SK-N-SH (cell line): Measurements from ENCODE around the gene EFCAB11. TPM values are rescaled to one million over a fixed set of nuclear protein-coding genes. Genes with fewer than 3 reads are reported as not detected.

Source experiments
- CTCF ChIA-PET: fragments of 300-600, 350-600 bp; formaldehyde crosslinking; extraction: SDS; loops from one replicate; lab custom pipeline; 2021; lab: Yijun Ruan, JAX
- POLR2A ChIA-PET: fragments of 350-600 bp; sonication (Branson Sonifier 250); formaldehyde crosslinking; extraction: SDS; loops from one replicate; lab custom pipeline; 2020; ENCODE audit warnings: antibody characterized with exemption, inconsistent platforms; lab: Yijun Ruan, JAX
- DNase-seq: peaks from one replicate; pipeline ENCODE4 v3.0.0; 2012
- H2AFZ ChIP-seq: fragments of 200-600 bp; sonication (generic); 2 replicates; pipeline ENCODE4 v1.8.1; 2016; ENCODE audit warnings: antibody characterized with exemption, mild to moderate bottlenecking, low read depth
- H3F3A ChIP-seq: fragments of 200-600 bp; sonication (generic); replicated peaks from 2 replicates; pipeline ENCODE3; 2016; ENCODE audit warnings: antibody characterized with exemption, mild to moderate bottlenecking; ENCODE audit not compliant: insufficient read depth
- H3K27ac ChIP-seq, 2 experiments: fragments of 200-500 bp in 1 of 2; fragments of 200-600 bp in 1 of 2; sonication (Bioruptor generic) in 1 of 2; sonication (generic), shearing (Covaris generic) in 1 of 2; 2 replicates each; pipeline versions ENCODE4 v1.5.1 to v1.6.1; 2014 to 2016; ENCODE audit warnings: low read depth in 2 of 2, inconsistent platforms in 1 of 2, low read length in 1 of 2, mild to moderate bottlenecking in 1 of 2, mixed read lengths in 1 of 2
- H3K27me3 ChIP-seq: fragments of 200-600 bp; sonication (generic), shearing (Covaris generic); 2 replicates; pipeline ENCODE4 v1.6.1; 2016; ENCODE audit warnings: mixed run types; ENCODE audit not compliant: insufficient read depth
- H3K36me3 ChIP-seq, 2 experiments: fragments of 200-500 bp in 1 of 2; fragments of 200-600 bp in 1 of 2; sonication (Bioruptor generic) in 1 of 2; sonication (generic) in 1 of 2; replicated peaks in 1 of 2; 2 replicates each; pipeline versions ENCODE3 to v1.5.1; 2014 to 2016; ENCODE audit warnings: low read length in 1 of 2, mild to moderate bottlenecking in 1 of 2; ENCODE audit not compliant: insufficient read depth in 2 of 2, control insufficient read depth in 1 of 2
- H3K4me1 ChIP-seq, 2 experiments: fragments of 200-500 bp in 1 of 2; fragments of 200-600 bp in 1 of 2; sonication (Bioruptor generic) in 1 of 2; sonication (generic), shearing (Covaris generic) in 1 of 2; 2 replicates each; pipeline versions ENCODE4 v1.5.1 to v1.6.1; 2014 to 2016; ENCODE audit warnings: low read depth in 1 of 2, low read length in 1 of 2, mixed run types in 1 of 2; ENCODE audit not compliant: insufficient read depth in 2 of 2, control insufficient read depth in 1 of 2
- H3K4me2 ChIP-seq: fragments of 200-600 bp; sonication (generic), shearing (Covaris generic); 2 replicates; pipeline ENCODE4 v1.6.1; 2017; ENCODE audit warnings: mixed run types
- H3K4me3 ChIP-seq, 2 experiments: fragments of 200-500 bp in 1 of 2; fragments of 200-600 bp in 1 of 2; sonication (Bioruptor generic) in 1 of 2; sonication (generic), shearing (Covaris generic) in 1 of 2; 2 replicates each; pipeline versions ENCODE4 v1.5.1 to v1.8.1; 2014 to 2016; ENCODE audit warnings: low read depth in 2 of 2, inconsistent platforms in 1 of 2, low read length in 1 of 2, mild to moderate bottlenecking in 1 of 2, mixed read lengths in 1 of 2, moderate library complexity in 1 of 2
- H3K79me2 ChIP-seq: fragments of 200-600 bp; sonication (generic); 2 replicates; pipeline ENCODE4 v1.8.1; 2017; ENCODE audit warnings: mild to moderate bottlenecking; ENCODE audit not compliant: insufficient read depth
- H3K9ac ChIP-seq: fragments of 200-600 bp; sonication (generic); 2 replicates; pipeline ENCODE4 v1.6.1; 2017; ENCODE audit warnings: mixed run types
- H3K9me2 ChIP-seq: fragments of 200-600 bp; sonication (generic); 2 replicates; pipeline ENCODE4 v1.6.1; 2017; ENCODE audit warnings: mixed run types
- H3K9me3 ChIP-seq: fragments of 200-600 bp; sonication (generic); 2 replicates; pipeline ENCODE4 v1.6.1; 2017; ENCODE audit warnings: mixed run types, mild to moderate bottlenecking, moderate library complexity
- H4K20me1 ChIP-seq: fragments of 200-600 bp; sonication (generic); 2 replicates; pipeline ENCODE4 v1.6.1; 2017; ENCODE audit warnings: mild to moderate bottlenecking, mixed run types; ENCODE audit not compliant: insufficient read depth
- CHD2 ChIP-seq: fragments of 150-350 bp; IDR thresholded peaks from 2 replicates; pipeline ENCODE4 v1.6.1; 2018; ENCODE audit warnings: low read length; ENCODE audit not compliant: partially characterized antibody
- CTCF ChIP-seq: fragments of 200-600 bp; sonication (generic); IDR thresholded peaks from 2 replicates; pipeline ENCODE4 v1.6.1; 2017; ENCODE audit warnings: antibody characterized with exemption, mild to moderate bottlenecking, moderate library complexity
- GATA2 ChIP-seq: sonication (generic); formaldehyde crosslinking; IDR thresholded peaks from 2 replicates; pipeline ENCODE4 v1.5.0; 2020; ENCODE audit warnings: mild to moderate bottlenecking, missing genetic modification reagents
- JUND ChIP-seq: IDR thresholded peaks from 2 replicates; pipeline ENCODE4 v1.4.0; 2012
- TAF1 ChIP-seq: IDR thresholded peaks from 2 replicates; pipeline ENCODE4 v1.6.1; 2012; ENCODE audit warnings: low read depth, mild to moderate bottlenecking, low read length, moderate library complexity, borderline replicate concordance
- WGBS: methylation state at CpG from one replicate; pipeline ENCODE4 v1.1.6; 2017; ENCODE audit warnings: low lambda C conversion rate; 5-methylcytosine and 5-hydroxymethylcytosine counted together
- polyA plus RNA-seq, 3 experiments: library from polyadenylated mRNA; depleted of rRNA; stranded (reverse); fragments of >200 nt; gene quantifications; 2 replicates each; pipeline ENCODE4 v1.2.3, GENCODE V29; 2012
- TF ChIP-seq, protein P1 (sequence below): IDR thresholded peaks from 2 replicates; pipeline ENCODE4 v1.6.1; 2012; ENCODE audit warnings: mild to moderate bottlenecking, low read depth, low read length, moderate library complexity
- TF ChIP-seq, protein P2 (sequence below): IDR thresholded peaks from 2 replicates; pipeline ENCODE4 v1.4.0; 2012; ENCODE audit warnings: low read depth, borderline replicate concordance

The EFCAB11 gene
- polyA plus RNA-seq, 1 of the 3 experiments (the other 2 are of a cell fraction): 3.9 TPM

- Histone ChIP-seq H3K4me2 (no peak overlapping the region), H2AFZ (no peak overlapping the region), H3K27me3 (no peaks in the 10 kb centered on the region), H3K4me1 (no peaks in the 10 kb centered on the region), H3K36me3 (no peaks in the 10 kb centered on the region), H3K4me3 (no peak overlapping the region), H3K27ac (no peak overlapping the region), H3F3A (no peaks in the 10 kb centered on the region), H4K20me1 (no peaks in the 10 kb centered on the region), H3K79me2 (no peaks in the 10 kb centered on the region), H3K9me3 (no peaks in the 10 kb centered on the region), H3K9ac (no peak overlapping the region), H3K9me2 (no peaks in the 10 kb centered on the region)
- POLR2A ChIA-PET: no interaction called here
- WGBS: 70% methylated on average over 5 of the region's 5 CpGs
- TF ChIP-seq, protein P1, sequence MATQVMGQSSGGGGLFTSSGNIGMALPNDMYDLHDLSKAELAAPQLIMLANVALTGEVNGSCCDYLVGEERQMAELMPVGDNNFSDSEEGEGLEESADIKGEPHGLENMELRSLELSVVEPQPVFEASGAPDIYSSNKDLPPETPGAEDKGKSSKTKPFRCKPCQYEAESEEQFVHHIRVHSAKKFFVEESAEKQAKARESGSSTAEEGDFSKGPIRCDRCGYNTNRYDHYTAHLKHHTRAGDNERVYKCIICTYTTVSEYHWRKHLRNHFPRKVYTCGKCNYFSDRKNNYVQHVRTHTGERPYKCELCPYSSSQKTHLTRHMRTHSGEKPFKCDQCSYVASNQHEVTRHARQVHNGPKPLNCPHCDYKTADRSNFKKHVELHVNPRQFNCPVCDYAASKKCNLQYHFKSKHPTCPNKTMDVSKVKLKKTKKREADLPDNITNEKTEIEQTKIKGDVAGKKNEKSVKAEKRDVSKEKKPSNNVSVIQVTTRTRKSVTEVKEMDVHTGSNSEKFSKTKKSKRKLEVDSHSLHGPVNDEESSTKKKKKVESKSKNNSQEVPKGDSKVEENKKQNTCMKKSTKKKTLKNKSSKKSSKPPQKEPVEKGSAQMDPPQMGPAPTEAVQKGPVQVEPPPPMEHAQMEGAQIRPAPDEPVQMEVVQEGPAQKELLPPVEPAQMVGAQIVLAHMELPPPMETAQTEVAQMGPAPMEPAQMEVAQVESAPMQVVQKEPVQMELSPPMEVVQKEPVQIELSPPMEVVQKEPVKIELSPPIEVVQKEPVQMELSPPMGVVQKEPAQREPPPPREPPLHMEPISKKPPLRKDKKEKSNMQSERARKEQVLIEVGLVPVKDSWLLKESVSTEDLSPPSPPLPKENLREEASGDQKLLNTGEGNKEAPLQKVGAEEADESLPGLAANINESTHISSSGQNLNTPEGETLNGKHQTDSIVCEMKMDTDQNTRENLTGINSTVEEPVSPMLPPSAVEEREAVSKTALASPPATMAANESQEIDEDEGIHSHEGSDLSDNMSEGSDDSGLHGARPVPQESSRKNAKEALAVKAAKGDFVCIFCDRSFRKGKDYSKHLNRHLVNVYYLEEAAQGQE: no peak
- TF ChIP-seq, protein P2, sequence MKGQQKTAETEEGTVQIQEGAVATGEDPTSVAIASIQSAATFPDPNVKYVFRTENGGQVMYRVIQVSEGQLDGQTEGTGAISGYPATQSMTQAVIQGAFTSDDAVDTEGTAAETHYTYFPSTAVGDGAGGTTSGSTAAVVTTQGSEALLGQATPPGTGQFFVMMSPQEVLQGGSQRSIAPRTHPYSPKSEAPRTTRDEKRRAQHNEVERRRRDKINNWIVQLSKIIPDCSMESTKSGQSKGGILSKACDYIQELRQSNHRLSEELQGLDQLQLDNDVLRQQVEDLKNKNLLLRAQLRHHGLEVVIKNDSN: no peak
- TF ChIP-seq CTCF: no peak
- DNase-seq: no peak
- CTCF ChIA-PET: no interaction called here
Observed at GRCh38 chr14:89797148-89797547, 157.4 kb downstream of the EFCAB11 start.

GRCh38 chr14:89794096-89794495, 160.4 kb downstream of the EFCAB11 start:
- no peaks in the 10 kb centered on the region for H4K20me1 ChIP-seq
- H3K4me2 ChIP-seq: no peak overlapping the region
- H3K4me3 ChIP-seq: no peak overlapping the region
- H2AFZ ChIP-seq: no peak overlapping the region
- no peak overlapping the region for H3K27ac ChIP-seq
- ChIA-PET CTCF (no interaction called here), POLR2A (no interaction called here)
- no peaks in the 10 kb centered on the region for H3F3A ChIP-seq
- no peaks in the 10 kb centered on the region for H3K9me3 ChIP-seq
- H3K9ac ChIP-seq: no peak overlapping the region
- no peaks in the 10 kb centered on the region for H3K27me3 ChIP-seq
- no peaks in the 10 kb centered on the region for H3K36me3 ChIP-seq
- 84% methylated on average over 3 of the region's 3 CpGs for WGBS
- H3K79me2 ChIP-seq: no peaks in the 10 kb centered on the region
- DNase-seq: no peak
- TF ChIP-seq TAF1: no peak
- TF ChIP-seq JUND: no peak
- TF ChIP-seq GATA2 (CRISPR knock-in tag): no peak
- no peak for TF ChIP-seq CHD2
- H3K9me2 ChIP-seq: no peaks in the 10 kb centered on the region
- H3K4me1 ChIP-seq: no peaks in the 10 kb centered on the region
